Fibroblast of lung (primary cell): ENCODE results near the gene PDILT. TPM values are rescaled to one million over a fixed set of nuclear protein-coding genes. Genes with fewer than 3 reads are reported as not detected.

Source experiments
- DNase-seq, 2 donors: peaks; one replicate each; pipeline versions ENCODE4 v3.0.0 to v3.0.0-alpha.2; 2010; ENCODE audit warnings: low read depth in 2 of 2
- H2AFZ ChIP-seq: 2 replicates; pipeline ENCODE4 v1.5.1; 2012; ENCODE audit warnings: low read length, control low read depth, inconsistent platforms
- H3K27ac ChIP-seq: 2 replicates; pipeline ENCODE4 v1.5.1; 2011; ENCODE audit warnings: low read length, control low read depth; ENCODE audit not compliant: insufficient read depth
- H3K27me3 ChIP-seq: 2 replicates; pipeline ENCODE4 v1.5.1; 2011; ENCODE audit warnings: mild to moderate bottlenecking, low read length; ENCODE audit not compliant: control insufficient read depth, insufficient read depth
- H3K36me3 ChIP-seq: 2 replicates; pipeline ENCODE4 v1.5.1; 2011; ENCODE audit warnings: low read length; ENCODE audit not compliant: control insufficient read depth, insufficient read depth
- H3K4me1 ChIP-seq: 2 replicates; pipeline ENCODE4 v1.5.1; 2011; ENCODE audit warnings: low read length; ENCODE audit not compliant: control insufficient read depth, insufficient read depth; ENCODE audit errors: extremely low read depth
- H3K4me2 ChIP-seq: 2 replicates; pipeline ENCODE4 v1.5.1; 2011; ENCODE audit warnings: low read length, control low read depth; ENCODE audit not compliant: insufficient read depth; ENCODE audit errors: extremely low read depth
- H3K4me3 ChIP-seq, 4 experiments: fragments of 200-600 bp in 1 of 4; sonication (generic) in 1 of 4; replicated peaks in 1 of 4; 2 replicates each; pipeline ENCODE4 v1.5.1; 2011 to 2016; ENCODE audit warnings: low read length in 4 of 4, low read depth in 3 of 4, mild to moderate bottlenecking in 3 of 4, control low read depth in 2 of 4, inconsistent platforms in 1 of 4, mixed read lengths in 1 of 4; ENCODE audit not compliant: insufficient read depth in 1 of 4; ENCODE audit errors: control extremely low read depth in 1 of 4
- H3K79me2 ChIP-seq: 2 replicates; pipeline ENCODE4 v1.5.1; 2012; ENCODE audit warnings: mild to moderate bottlenecking, low read length, inconsistent platforms; ENCODE audit not compliant: control insufficient read depth, insufficient read depth
- H3K9ac ChIP-seq: 2 replicates; pipeline ENCODE4 v1.5.1; 2011; ENCODE audit warnings: mild to moderate bottlenecking, low read length, control low read depth; ENCODE audit not compliant: insufficient read depth
- H3K9me3 ChIP-seq: 2 replicates; pipeline ENCODE4 v1.5.1; 2012; ENCODE audit warnings: low read depth, low read length; ENCODE audit not compliant: control insufficient read depth, insufficient read depth
- H4K20me1 ChIP-seq: 2 replicates; pipeline ENCODE4 v1.5.1; 2011; ENCODE audit warnings: low read length; ENCODE audit not compliant: control insufficient read depth, insufficient read depth; ENCODE audit errors: extremely low read depth
- CTCF ChIP-seq, 2 donors: IDR thresholded peaks in 1 of 2; conservative IDR thresholded peaks in 1 of 2; 1 replicate in 1 of 2; 2 replicates in 1 of 2; pipeline ENCODE4 v1.5.1; 2011 to 2012; ENCODE audit warnings: low read length in 2 of 2, control low read depth in 1 of 2, inconsistent platforms in 1 of 2, low read depth in 1 of 2, mild to moderate bottlenecking in 1 of 2
- EZH2 ChIP-seq: IDR thresholded peaks from 2 replicates; pipeline ENCODE4 v1.5.1; 2012; ENCODE audit warnings: low read length, control low read depth, mild to moderate bottlenecking; ENCODE audit errors: missing control alignments
- polyA plus RNA-seq, 2 donors: library from polyadenylated mRNA; depleted of rRNA in 1 of 2; stranded (reverse) in 1 of 2; unstranded in 1 of 2; fragments of >200 nt; gene quantifications; 2 replicates each; pipeline ENCODE4 v1.2.1, GENCODE V29; 2011 to 2012; ENCODE audit warnings: missing spikeins in 1 of 2
- total RNA-seq: library from RNA; depleted of rRNA; stranded (reverse); fragments of >200 nt; gene quantifications from 2 replicates; pipeline ENCODE4 v1.2.1, GENCODE V29; 2014

PDILT gene
- total and polyA plus RNA-seq, 2 donors (not counting 1 experiment from before 2014, with no cell fraction given), result not detected

- Histone ChIP-seq H4K20me1 (no peaks in the 10 kb centered on the region), H3K4me2 (no peak overlapping the region), H3K4me1 (no peaks in the 10 kb centered on the region), H3K9me3 (no peaks in the 10 kb centered on the region), H2AFZ (no peak overlapping the region), H3K79me2 (no peaks in the 10 kb centered on the region), H3K27ac (no peak overlapping the region), H3K27me3 (no peaks in the 10 kb centered on the region), H3K4me3 (no peak overlapping the region), H3K36me3 (no peaks in the 10 kb centered on the region), H3K9ac (no peak overlapping the region)
- TF ChIP-seq EZH2, result no peak
- no peak for TF ChIP-seq CTCF (conservative IDR thresholded peaks at IDR 0.05 in 1 of 2, IDR thresholded peaks at IDR 0.05 in 1 of 2; ENCODE audit: low read depth in 1 of 2, low read length in 2 of 2)
- DNase-seq, result no peak
Measured at GRCh38 chr16:20320178-20320577, 84.4 kb downstream of the PDILT start.

- no peaks in the 10 kb centered on the region for H3K4me1 ChIP-seq
- H3K27me3 ChIP-seq, result no peaks in the 10 kb centered on the region
- no peak overlapping the region for H3K4me2 ChIP-seq
- no peak overlapping the region for H3K9ac ChIP-seq
- no peaks in the 10 kb centered on the region for H3K9me3 ChIP-seq
- H2AFZ ChIP-seq, result no peak overlapping the region
- H3K79me2 ChIP-seq, result no peaks in the 10 kb centered on the region
- H3K36me3 ChIP-seq, result no peaks in the 10 kb centered on the region
- H3K27ac ChIP-seq, result no peak overlapping the region
- no peaks in the 10 kb centered on the region for H4K20me1 ChIP-seq
- H3K4me3 ChIP-seq, result no peak overlapping the region
- no peak for TF ChIP-seq EZH2
- no peak for TF ChIP-seq CTCF (conservative IDR thresholded peaks at IDR 0.05 in 1 of 2, IDR thresholded peaks at IDR 0.05 in 1 of 2; ENCODE audit: low read depth in 1 of 2, low read length in 2 of 2)
- no peak for DNase-seq
Measured at GRCh38 chr16:20319406-20319805, 85.1 kb downstream of the PDILT start.

- Histone ChIP-seq H3K4me3 (no peak overlapping the region), H3K9me3 (no peaks in the 10 kb centered on the region), H3K9ac (no peak overlapping the region), H3K27ac (no peak overlapping the region), H3K79me2 (no peaks in the 10 kb centered on the region), H4K20me1 (no peaks in the 10 kb centered on the region), H3K4me1 (no peaks in the 10 kb centered on the region), H3K27me3 (no peaks in the 10 kb centered on the region), H2AFZ (no peak overlapping the region), H3K4me2 (no peak overlapping the region), H3K36me3 (no peaks in the 10 kb centered on the region)
- no peak for DNase-seq
- TF ChIP-seq CTCF (conservative IDR thresholded peaks at IDR 0.05 in 1 of 2, IDR thresholded peaks at IDR 0.05 in 1 of 2; ENCODE audit: low read depth in 1 of 2, low read length in 2 of 2) (no peak), EZH2 (no peak)
Measured at GRCh38 chr16:20318437-20318836, 86.1 kb downstream of the PDILT start.
